ENCODE data around the gene ALDH4A1. TPM values are rescaled to one million over a fixed set of nuclear protein-coding genes. Genes with fewer than 3 reads are reported as not detected.

The ALDH4A1 gene
- total RNA-seq, 2 donors from 2014 or later: 9.6 to 24.2 TPM

DNA sequence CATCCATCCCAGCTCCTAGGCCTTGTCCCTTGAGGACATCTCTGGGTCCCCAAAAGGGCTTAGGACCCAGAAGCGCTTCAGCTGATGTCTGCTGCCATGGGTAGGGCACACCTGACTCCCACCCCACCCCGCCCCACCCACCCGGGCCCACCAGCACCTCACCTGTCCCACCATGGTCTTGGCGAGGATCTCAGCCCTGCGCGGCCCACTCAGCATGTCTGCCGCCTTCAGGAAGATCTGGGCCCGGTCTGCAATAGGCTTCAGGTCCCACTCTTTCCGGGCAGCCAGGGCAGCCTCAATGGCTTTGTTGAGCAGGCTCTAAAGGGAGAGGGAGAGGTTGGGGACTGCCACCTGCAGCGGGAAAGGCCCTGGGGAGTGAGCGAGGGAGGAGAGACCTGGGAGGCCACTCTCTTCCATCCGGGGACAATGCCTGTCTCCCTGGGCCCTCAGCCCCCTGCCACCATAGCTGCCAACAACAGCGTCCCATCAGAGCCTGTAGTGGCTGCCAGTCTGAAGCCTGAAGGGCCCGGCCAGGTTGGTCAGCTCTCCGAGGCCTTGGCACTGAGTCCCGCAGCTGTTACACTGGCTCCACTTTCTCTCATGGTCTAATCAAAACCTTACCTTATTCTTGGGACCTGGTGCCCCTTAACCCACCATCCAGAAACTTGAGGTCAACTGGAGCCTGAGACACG lies 16.9 kb downstream of the ALDH4A1 start:
- Histone ChIP-seq H3K27ac (no peak overlapping the region), H3K36me3 (no peaks in the 10 kb centered on the region), H3K4me1 (ENCODE audit: control insufficient read depth in 1 of 2, low read depth in 2 of 2) (peaks cover 0 to 9% of the 10 kb centered on the region in 2 donors), H3K27me3 (replicated peaks; ENCODE audit: insufficient read depth) (no peaks in the 10 kb centered on the region), H3K9me3 (no peaks in the 10 kb centered on the region), H3K4me3 (no peak overlapping the region)
- TF ChIP-seq, protein P1, sequence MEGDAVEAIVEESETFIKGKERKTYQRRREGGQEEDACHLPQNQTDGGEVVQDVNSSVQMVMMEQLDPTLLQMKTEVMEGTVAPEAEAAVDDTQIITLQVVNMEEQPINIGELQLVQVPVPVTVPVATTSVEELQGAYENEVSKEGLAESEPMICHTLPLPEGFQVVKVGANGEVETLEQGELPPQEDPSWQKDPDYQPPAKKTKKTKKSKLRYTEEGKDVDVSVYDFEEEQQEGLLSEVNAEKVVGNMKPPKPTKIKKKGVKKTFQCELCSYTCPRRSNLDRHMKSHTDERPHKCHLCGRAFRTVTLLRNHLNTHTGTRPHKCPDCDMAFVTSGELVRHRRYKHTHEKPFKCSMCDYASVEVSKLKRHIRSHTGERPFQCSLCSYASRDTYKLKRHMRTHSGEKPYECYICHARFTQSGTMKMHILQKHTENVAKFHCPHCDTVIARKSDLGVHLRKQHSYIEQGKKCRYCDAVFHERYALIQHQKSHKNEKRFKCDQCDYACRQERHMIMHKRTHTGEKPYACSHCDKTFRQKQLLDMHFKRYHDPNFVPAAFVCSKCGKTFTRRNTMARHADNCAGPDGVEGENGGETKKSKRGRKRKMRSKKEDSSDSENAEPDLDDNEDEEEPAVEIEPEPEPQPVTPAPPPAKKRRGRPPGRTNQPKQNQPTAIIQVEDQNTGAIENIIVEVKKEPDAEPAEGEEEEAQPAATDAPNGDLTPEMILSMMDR (IDR thresholded peaks at IDR 0.05): no peak
- ATAC-seq (ENCODE audit: insufficient number of reproducible peaks, low FRiP score, low read depth): no peak
- DNase-seq (ENCODE audit: low spot score): no peak

DNA sequence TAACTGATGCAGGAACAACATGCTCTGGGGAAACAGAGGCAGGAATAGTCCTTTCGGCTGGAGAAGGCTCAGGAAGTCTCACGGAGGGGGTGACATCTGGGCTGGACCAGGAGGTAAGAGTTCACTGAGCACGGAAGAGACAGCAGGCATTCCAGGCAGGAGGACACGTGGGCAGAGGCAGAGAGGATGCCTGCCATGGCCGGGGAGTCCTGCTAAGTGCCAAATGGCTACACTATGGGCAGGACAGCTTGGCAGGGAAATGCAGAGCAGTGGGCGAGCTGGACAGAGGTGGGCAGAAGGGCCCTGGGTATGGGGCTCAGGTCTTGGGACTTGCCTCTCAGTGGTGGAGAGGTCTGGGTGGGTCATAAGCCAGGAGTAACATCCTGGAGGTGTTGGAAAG lies 17.6 kb downstream of the ALDH4A1 start:
- no peak for DNase-seq (ENCODE audit: low spot score)
- Histone ChIP-seq H3K9me3 (no peaks in the 10 kb centered on the region), H3K4me3 (no peak overlapping the region), H3K27ac (no peak overlapping the region), H3K4me1 (ENCODE audit: control insufficient read depth in 1 of 2, low read depth in 2 of 2) (peaks cover 0 to 1% of the 10 kb centered on the region in 2 donors), H3K36me3 (no peaks in the 10 kb centered on the region), H3K27me3 (replicated peaks; ENCODE audit: insufficient read depth) (no peaks in the 10 kb centered on the region)
- no peak for ATAC-seq (ENCODE audit: insufficient number of reproducible peaks, low FRiP score, low read depth)
- TF ChIP-seq, protein P1 (IDR thresholded peaks at IDR 0.05): no peak

DNA sequence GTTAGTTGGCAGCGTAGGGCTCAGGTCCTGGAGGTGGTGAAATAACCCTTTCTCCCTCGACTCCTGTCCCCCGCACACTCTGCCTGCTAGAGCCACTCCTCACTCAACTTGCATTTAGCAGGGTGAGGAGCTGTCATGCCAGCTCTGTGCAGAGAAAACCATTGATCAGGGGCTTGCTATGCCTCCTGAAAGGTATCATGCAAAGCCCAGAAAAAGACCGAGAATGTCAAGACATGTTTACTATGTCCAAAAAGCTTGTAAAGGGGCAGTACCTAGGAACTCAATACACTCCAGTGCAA lies 18.0 kb downstream of the ALDH4A1 start:
- no peaks in the 10 kb centered on the region for H3K27me3 ChIP-seq (replicated peaks; ENCODE audit: insufficient read depth)
- no peaks in the 10 kb centered on the region for H3K4me1 ChIP-seq (ENCODE audit: control insufficient read depth in 1 of 2, low read depth in 2 of 2)
- ATAC-seq (ENCODE audit: insufficient number of reproducible peaks, low FRiP score, low read depth): no peak
- H3K9me3 ChIP-seq: no peaks in the 10 kb centered on the region
- no peak for DNase-seq (ENCODE audit: low spot score)
- TF ChIP-seq, protein P1 (IDR thresholded peaks at IDR 0.05): no peak
- no peak overlapping the region for H3K27ac ChIP-seq
- H3K4me3 ChIP-seq: no peak overlapping the region
- H3K36me3 ChIP-seq: no peaks in the 10 kb centered on the region

DNA sequence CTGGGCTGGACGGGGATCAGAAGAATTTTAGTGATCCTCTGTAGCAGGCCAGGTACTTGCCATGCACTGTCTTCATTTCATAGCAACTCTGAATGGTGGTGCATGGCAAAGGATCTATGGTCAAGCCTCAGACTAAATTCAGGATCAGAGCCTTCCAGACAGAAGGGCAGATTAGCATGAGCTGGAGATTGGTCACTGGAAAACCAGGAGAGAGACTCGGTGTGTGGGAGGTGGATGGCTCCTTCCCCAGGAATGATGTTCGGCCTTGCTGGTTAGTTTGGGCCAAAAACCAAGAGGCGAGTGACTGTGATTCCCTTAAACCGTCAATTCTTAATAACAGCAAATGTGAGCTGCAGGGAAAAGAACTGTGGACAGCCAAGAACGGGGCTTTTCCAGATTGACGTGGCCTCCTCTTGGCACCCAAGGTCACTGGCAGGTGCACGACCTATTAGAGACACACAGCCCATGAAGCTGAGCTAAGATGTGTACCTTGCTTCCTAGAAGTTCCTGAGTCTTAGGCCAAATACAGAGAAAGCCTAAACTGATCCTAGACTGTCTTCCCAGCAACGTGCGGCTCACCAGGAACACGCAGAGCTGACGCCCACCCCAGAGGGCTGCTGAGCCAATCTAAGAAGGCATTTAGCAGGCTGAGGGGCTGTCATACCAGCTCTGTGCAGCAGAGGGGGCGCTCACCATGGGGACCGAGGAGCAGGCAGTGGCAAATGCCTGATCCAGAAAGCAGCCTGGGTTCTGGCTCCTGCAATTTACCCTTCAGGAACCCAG lies 18.5 kb downstream of the ALDH4A1 start:
- H3K27me3 ChIP-seq (replicated peaks; ENCODE audit: insufficient read depth): no peaks in the 10 kb centered on the region
- H3K27ac ChIP-seq: no peak overlapping the region
- no peak for ATAC-seq (ENCODE audit: insufficient number of reproducible peaks, low FRiP score, low read depth)
- H3K9me3 ChIP-seq: no peaks in the 10 kb centered on the region
- no peaks in the 10 kb centered on the region for H3K36me3 ChIP-seq
- TF ChIP-seq, protein P1 (IDR thresholded peaks at IDR 0.05): peak; percentile 96
- H3K4me1 ChIP-seq (ENCODE audit: control insufficient read depth in 1 of 2, low read depth in 2 of 2): no peaks in the 10 kb centered on the region
- peak; percentile 37 for DNase-seq (ENCODE audit: low spot score)
- H3K4me3 ChIP-seq: no peak overlapping the region

DNA sequence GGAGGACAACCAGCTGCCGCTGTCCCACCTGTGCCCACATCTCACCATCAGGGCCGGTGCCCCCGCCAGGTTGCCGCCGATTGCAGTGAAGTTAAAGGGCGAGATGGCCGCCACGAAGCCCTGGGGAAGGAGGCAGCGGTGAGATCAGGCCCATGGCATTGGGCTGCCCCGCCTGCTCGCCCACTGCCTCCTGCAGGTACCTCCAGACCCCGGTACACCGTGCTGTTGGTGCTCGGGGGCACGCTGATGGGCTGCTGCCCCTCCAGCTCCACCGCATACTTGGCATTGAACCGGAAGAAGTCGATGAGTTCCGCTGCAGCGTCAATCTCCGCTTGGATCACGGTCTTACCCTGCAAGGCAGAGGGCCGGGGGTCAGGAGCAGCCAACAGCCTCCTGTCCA lies 19.3 kb downstream of the ALDH4A1 start:
- no peaks in the 10 kb centered on the region for H3K4me1 ChIP-seq (ENCODE audit: control insufficient read depth in 1 of 2, low read depth in 2 of 2)
- H3K36me3 ChIP-seq: no peaks in the 10 kb centered on the region

More for the DNA sequence above, 19.3 kb downstream of the ALDH4A1 start:
- Histone ChIP-seq H3K27me3 (replicated peaks; ENCODE audit: insufficient read depth) (no peaks in the 10 kb centered on the region), H3K4me3 (no peak overlapping the region), H3K27ac (no peak overlapping the region), H3K9me3 (no peaks in the 10 kb centered on the region)
- no peak for DNase-seq (ENCODE audit: low spot score)
- ATAC-seq (ENCODE audit: insufficient number of reproducible peaks, low FRiP score, low read depth): no peak
- TF ChIP-seq, protein P1 (IDR thresholded peaks at IDR 0.05): no peak
